Panc1 (cell line): ENCODE results near the gene ADIPOR2. TPM values are rescaled to one million over a fixed set of nuclear protein-coding genes. Genes with fewer than 3 reads are reported as not detected.

ENCODE experiments used
- ATAC-seq: fragments of 200-7000 bp; cut with Tn5 transposase; 2 replicates; pipeline ENCODE4 v1.9.1; 2020; ENCODE audit warnings: mild to moderate bottlenecking, moderate library complexity
- BruUV-seq: library from RNA; stranded (reverse); fragments of 400-500 nt; replicated peaks from 2 replicates; lab custom pipeline; 2021; lab: Mats Ljungman, UMichigan
- CTCF ChIA-PET: fragments of 300-600 bp; sonication (Branson Sonifier 250); formaldehyde crosslinking; loops from one replicate; lab custom pipeline; 2022; ENCODE audit warnings: antibody characterized with exemption; lab: Charles Lee
- POLR2A ChIA-PET: fragments of 300-600 bp; sonication (Branson Sonifier 250); formaldehyde crosslinking; loops from one replicate; lab custom pipeline; 2022; ENCODE audit warnings: antibody characterized with exemption; lab: Charles Lee
- DNase-seq: peaks from one replicate; pipeline ENCODE4 v3.0.0-alpha.2; 2010; ENCODE audit warnings: low read depth, low spot score
- H3K27ac ChIP-seq: 2 replicates; pipeline ENCODE4 v1.5.1; 2011; ENCODE audit warnings: mild to moderate bottlenecking, low read length, inconsistent platforms
- H3K27me3 ChIP-seq: fragments of 200-500 bp; sonication (Bioruptor generic); 2 replicates; pipeline ENCODE4 v1.6.0; 2014; ENCODE audit warnings: low read length, inconsistent platforms; ENCODE audit not compliant: control insufficient read depth, insufficient read depth
- H3K36me3 ChIP-seq: fragments of 200-500 bp; sonication (Bioruptor generic); 2 replicates; pipeline ENCODE4 v1.5.1; 2014; ENCODE audit warnings: inconsistent platforms, mild to moderate bottlenecking, low read length, moderate library complexity; ENCODE audit not compliant: control insufficient read depth, insufficient read depth
- H3K4me1 ChIP-seq: 2 replicates; pipeline ENCODE4 v1.5.1; 2011; ENCODE audit warnings: inconsistent platforms, mild to moderate bottlenecking, low read length, moderate library complexity; ENCODE audit not compliant: control insufficient read depth, insufficient read depth
- H3K4me3 ChIP-seq, 2 experiments: 2 replicates each; pipeline ENCODE4 v1.5.1; 2011 to 2012; ENCODE audit warnings: low read depth in 2 of 2, low read length in 2 of 2, mild to moderate bottlenecking in 2 of 2, inconsistent platforms in 1 of 2, moderate library complexity in 1 of 2
- H3K9me3 ChIP-seq: fragments of 200-500 bp; sonication (Bioruptor generic); 2 replicates; pipeline ENCODE4 v1.5.1; 2014; ENCODE audit warnings: low read depth, mild to moderate bottlenecking, inconsistent platforms, low read length, moderate library complexity; ENCODE audit not compliant: control insufficient read depth, insufficient read depth
- POLR2AphosphoS5 ChIP-seq: IDR thresholded peaks from 2 replicates; pipeline ENCODE4 v1.6.1; 2012; ENCODE audit warnings: mild to moderate bottlenecking, low read depth, low read length, moderate library complexity
- SIN3A ChIP-seq: IDR thresholded peaks from 2 replicates; pipeline ENCODE4 v1.6.1; 2012; ENCODE audit warnings: low read depth, mild to moderate bottlenecking, low read length, moderate library complexity, borderline replicate concordance; ENCODE audit not compliant: insufficient read depth
- TCF7L2 ChIP-seq: IDR thresholded peaks from 2 replicates; pipeline ENCODE4 v1.6.1; 2011; ENCODE audit warnings: mild to moderate bottlenecking, low read depth, low read length, inconsistent platforms
- in situ Hi-C: cut with HindIII; loops from 2 replicates; pipeline ENCODE4 v1.10.0; 2016; ENCODE audit warnings: low sequenced_read_pairs, low pct_unique_long_range_greater_than_20kb
- intact Hi-C: fragments of 100-400 bp; cut with micrococcal nuclease; formaldehyde crosslinking; loops from one replicate; pipeline ENCODE4 v1.10.0; 2022; ENCODE audit not compliant: unreplicated experiment
- total RNA-seq: library from RNA; stranded (reverse); gene quantifications from one replicate; pipeline ENCODE4 v1.2.1, GENCODE V29; 2021; ENCODE audit not compliant: unreplicated experiment
- TF ChIP-seq, protein P1 (sequence below): fragments of 450-650 bp; IDR thresholded peaks from 2 replicates; pipeline ENCODE4 v1.5.1; 2017; ENCODE audit warnings: mild to moderate bottlenecking
- TF ChIP-seq, protein P2 (sequence below), 2 experiments: IDR thresholded peaks; 2 replicates each; pipeline ENCODE4 v1.6.1; 2011 to 2012; ENCODE audit warnings: low read depth in 2 of 2, control low read depth in 1 of 2, low read length in 1 of 2, mild to moderate bottlenecking in 1 of 2, moderate library complexity in 1 of 2; ENCODE audit not compliant: insufficient read depth in 1 of 2

Gene ADIPOR2
- total RNA-seq, 1 experiment from 2014 or later, result 76.0 TPM

DNA sequence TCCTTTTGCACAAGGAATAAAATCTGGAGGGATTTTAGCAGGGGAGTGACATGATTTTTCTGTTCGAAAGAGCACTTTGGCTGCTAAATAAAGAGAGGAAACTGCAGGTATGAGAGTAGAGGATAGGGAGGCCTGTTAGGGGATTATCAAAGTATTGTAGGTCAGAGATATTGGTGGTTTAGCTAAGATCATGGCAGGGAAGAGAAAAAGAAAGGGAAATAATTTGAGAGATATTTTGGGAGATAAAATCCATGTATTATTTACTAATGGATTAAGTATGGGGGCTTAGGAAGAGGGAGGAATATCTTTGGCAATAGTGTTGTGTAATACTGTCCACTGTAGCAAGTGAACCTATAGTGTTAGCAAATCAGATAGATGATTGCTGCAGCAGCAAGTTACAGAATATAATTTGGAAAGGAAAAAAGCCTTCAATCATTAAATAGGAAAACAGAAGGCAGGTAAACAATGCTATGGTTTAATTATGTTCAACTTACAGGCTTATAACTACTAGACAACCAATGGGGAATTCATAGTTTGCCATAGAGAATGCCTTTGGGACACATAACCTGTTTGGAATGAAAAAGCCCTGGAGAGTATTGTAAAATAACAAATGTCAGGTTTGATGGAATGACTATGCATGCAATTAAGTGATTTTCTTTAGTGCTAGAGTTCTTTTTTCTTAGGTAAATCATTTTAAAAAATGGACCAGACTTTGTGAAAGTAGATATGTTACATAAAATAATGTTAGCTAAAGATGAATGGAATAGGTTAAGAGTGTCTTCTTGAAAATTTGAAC lies 50.5 kb downstream of the ADIPOR2 start:
- Histone ChIP-seq H3K4me3 (no peak overlapping the region), H3K27me3 (no peaks in the 10 kb centered on the region), H3K27ac (no peak overlapping the region), H3K36me3 (no peaks in the 10 kb centered on the region), H3K9me3 (peaks cover 8% of the 10 kb centered on the region; the same call in 1 of the 2 replicates), H3K4me1 (no peaks in the 10 kb centered on the region)
- BruUV-seq, result no TSS peak
- ATAC-seq, result no peak
- in situ Hi-C loops (no loop called here), intact Hi-C loops (no loop called here)
- no peak for TF ChIP-seq POLR2AphosphoS5
- POLR2A ChIA-PET, result interaction anchor here (0.7 kb wide), 1 partner anchor 754 kb away, joined by 3 read pairs; no protein-coding TSS in a partner anchor
- no peak for DNase-seq
- CTCF ChIA-PET, result no interaction called here

DNA sequence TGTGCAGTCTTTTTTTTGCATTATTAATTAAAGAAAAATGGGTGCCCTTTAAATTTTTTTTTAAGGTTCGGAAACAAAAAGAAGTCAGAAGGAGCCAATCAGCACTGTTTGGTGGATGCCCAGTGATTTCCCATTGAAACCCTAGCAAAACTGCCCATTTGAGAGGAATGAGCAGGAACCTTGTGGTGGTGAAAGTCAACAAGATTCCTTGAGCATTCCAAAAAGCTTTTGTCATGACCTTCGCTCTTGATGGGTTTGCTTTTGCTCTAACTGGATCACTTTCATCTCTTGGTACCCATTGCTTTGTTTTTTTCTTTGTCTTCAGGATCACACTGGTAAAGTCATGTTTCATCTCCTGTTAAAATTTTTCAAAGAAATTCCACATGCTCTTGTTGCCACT lies 54.1 kb downstream of the ADIPOR2 start:
- Histone ChIP-seq H3K9me3 (peaks cover 19% of the 10 kb centered on the region; the same call in 1 of the 2 replicates), H3K27me3 (no peaks in the 10 kb centered on the region), H3K36me3 (no peaks in the 10 kb centered on the region), H3K4me3 (no peak overlapping the region), H3K27ac (no peak overlapping the region), H3K4me1 (no peaks in the 10 kb centered on the region)
- DNase-seq, result no peak
- intact Hi-C loops, result no loop called here
- in situ Hi-C loops, result no loop called here
- no peak for TF ChIP-seq TCF7L2
- TF ChIP-seq, protein P1, sequence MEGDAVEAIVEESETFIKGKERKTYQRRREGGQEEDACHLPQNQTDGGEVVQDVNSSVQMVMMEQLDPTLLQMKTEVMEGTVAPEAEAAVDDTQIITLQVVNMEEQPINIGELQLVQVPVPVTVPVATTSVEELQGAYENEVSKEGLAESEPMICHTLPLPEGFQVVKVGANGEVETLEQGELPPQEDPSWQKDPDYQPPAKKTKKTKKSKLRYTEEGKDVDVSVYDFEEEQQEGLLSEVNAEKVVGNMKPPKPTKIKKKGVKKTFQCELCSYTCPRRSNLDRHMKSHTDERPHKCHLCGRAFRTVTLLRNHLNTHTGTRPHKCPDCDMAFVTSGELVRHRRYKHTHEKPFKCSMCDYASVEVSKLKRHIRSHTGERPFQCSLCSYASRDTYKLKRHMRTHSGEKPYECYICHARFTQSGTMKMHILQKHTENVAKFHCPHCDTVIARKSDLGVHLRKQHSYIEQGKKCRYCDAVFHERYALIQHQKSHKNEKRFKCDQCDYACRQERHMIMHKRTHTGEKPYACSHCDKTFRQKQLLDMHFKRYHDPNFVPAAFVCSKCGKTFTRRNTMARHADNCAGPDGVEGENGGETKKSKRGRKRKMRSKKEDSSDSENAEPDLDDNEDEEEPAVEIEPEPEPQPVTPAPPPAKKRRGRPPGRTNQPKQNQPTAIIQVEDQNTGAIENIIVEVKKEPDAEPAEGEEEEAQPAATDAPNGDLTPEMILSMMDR, result no peak
- TF ChIP-seq SIN3A, result no peak
- TF ChIP-seq, protein P2, sequence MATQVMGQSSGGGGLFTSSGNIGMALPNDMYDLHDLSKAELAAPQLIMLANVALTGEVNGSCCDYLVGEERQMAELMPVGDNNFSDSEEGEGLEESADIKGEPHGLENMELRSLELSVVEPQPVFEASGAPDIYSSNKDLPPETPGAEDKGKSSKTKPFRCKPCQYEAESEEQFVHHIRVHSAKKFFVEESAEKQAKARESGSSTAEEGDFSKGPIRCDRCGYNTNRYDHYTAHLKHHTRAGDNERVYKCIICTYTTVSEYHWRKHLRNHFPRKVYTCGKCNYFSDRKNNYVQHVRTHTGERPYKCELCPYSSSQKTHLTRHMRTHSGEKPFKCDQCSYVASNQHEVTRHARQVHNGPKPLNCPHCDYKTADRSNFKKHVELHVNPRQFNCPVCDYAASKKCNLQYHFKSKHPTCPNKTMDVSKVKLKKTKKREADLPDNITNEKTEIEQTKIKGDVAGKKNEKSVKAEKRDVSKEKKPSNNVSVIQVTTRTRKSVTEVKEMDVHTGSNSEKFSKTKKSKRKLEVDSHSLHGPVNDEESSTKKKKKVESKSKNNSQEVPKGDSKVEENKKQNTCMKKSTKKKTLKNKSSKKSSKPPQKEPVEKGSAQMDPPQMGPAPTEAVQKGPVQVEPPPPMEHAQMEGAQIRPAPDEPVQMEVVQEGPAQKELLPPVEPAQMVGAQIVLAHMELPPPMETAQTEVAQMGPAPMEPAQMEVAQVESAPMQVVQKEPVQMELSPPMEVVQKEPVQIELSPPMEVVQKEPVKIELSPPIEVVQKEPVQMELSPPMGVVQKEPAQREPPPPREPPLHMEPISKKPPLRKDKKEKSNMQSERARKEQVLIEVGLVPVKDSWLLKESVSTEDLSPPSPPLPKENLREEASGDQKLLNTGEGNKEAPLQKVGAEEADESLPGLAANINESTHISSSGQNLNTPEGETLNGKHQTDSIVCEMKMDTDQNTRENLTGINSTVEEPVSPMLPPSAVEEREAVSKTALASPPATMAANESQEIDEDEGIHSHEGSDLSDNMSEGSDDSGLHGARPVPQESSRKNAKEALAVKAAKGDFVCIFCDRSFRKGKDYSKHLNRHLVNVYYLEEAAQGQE (IDR thresholded peaks at IDR 0.05; ENCODE audit: insufficient read depth in 1 of 2, low read depth in 2 of 2, low read length in 1 of 2), result no peak
- no peak for TF ChIP-seq POLR2AphosphoS5
- ATAC-seq, result no peak
- ChIA-PET POLR2A (no interaction called here), CTCF (no interaction called here)
- no TSS peak for BruUV-seq

DNA sequence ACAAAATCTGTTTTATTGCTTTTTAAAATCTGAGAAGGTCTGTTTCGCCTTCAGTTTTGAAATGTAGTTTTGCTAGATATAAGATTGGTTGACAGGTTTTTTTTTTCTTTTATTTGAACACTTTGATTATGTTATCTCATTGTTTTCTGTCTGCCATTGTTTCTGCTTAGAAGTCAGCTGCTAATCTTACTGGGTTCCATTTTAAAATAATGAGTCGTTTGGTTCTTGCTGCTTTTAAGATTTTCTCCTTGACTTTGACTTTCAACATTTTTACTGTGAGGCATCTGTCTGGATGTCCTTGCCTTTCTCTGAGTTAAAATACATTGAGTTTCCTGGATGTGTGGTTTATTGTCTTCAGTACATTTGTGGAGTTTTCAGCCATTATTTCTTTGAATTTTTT lies 56.7 kb downstream of the ADIPOR2 start:
- ATAC-seq, result no peak
- DNase-seq, result no peak
- ChIA-PET CTCF (no interaction called here), POLR2A (no interaction called here)
- BruUV-seq, result no TSS peak
- Histone ChIP-seq H3K27ac (no peak overlapping the region), H3K9me3 (peaks cover 19% of the 10 kb centered on the region; the same call in 1 of the 2 replicates), H3K27me3 (no peaks in the 10 kb centered on the region), H3K36me3 (no peaks in the 10 kb centered on the region), H3K4me3 (no peak overlapping the region), H3K4me1 (no peaks in the 10 kb centered on the region)
- in situ Hi-C loops (no loop called here), intact Hi-C loops (no loop called here)
- no peak for TF ChIP-seq TCF7L2
- no peak for TF ChIP-seq SIN3A
- TF ChIP-seq, protein P2 (IDR thresholded peaks at IDR 0.05; ENCODE audit: insufficient read depth in 1 of 2, low read depth in 2 of 2, low read length in 1 of 2), result no peak
- no peak for TF ChIP-seq POLR2AphosphoS5
- TF ChIP-seq, protein P1, result no peak
